K562 (cell line): ENCODE data around the gene FAM120B. TPM values are rescaled to one million over a fixed set of nuclear protein-coding genes. Genes with fewer than 3 reads are reported as not detected.

ENCODE experiments used
- ATAC-seq: fragments of 200-7000 bp; cut with Tn5 transposase; 3 replicates; pipeline ENCODE4 v1.9.1; 2020; ENCODE audit warnings: moderate library complexity
- BruUV-seq: library from RNA; stranded (reverse); fragments of 400-500 nt; replicated peaks from 2 replicates; lab custom pipeline; 2021; lab: Mats Ljungman, UMichigan
- CTCF ChIA-PET: fragments of 300-600 bp; formaldehyde crosslinking; extraction: SDS; loops from one replicate; lab custom pipeline; 2021; ENCODE audit warnings: low intra/inter-chr PET ratio; lab: Yijun Ruan, JAX
- POLR2A ChIA-PET: fragments of 300-600, 350-650 bp; sonication (Branson Sonifier 250); formaldehyde crosslinking; extraction: SDS; loops from one replicate; lab custom pipeline; 2021; ENCODE audit warnings: antibody characterized with exemption, inconsistent platforms; lab: Yijun Ruan, JAX
- DNase-seq, 4 experiments: peaks; one replicate each; pipeline versions ENCODE4 v3.0.0 to v3.0.0-alpha.2; 2011 to 2018; ENCODE audit warnings: low spot score in 3 of 4, mixed read lengths in 3 of 4; ENCODE audit errors: extremely low read depth in 1 of 4
- FAIRE-seq: peaks from 2 replicates; lab custom pipeline; 2011; peaks lifted over from hg19 to GRCh38; lab: Jason Lieb, UNC
- H2AFZ ChIP-seq: 2 replicates; pipeline ENCODE4 v1.6.0; 2011; ENCODE audit warnings: low read depth, low read length, control low read depth, inconsistent platforms
- H3K27ac ChIP-seq: fragments of 200-600 bp; 3 replicates; pipeline ENCODE4 v1.8.0; 2011; ENCODE audit warnings: low read depth, mild to moderate bottlenecking, control low read depth, inconsistent platforms, low read length, moderate library complexity, mixed read lengths; ENCODE audit errors: extremely low read depth
- H3K27me3 ChIP-seq, 2 experiments: fragments of 300-600 bp in 1 of 2; 2 replicates in 1 of 2; 3 replicates in 1 of 2; pipeline versions ENCODE4 v1.6.0 to v1.8.0; 2011; ENCODE audit warnings: inconsistent platforms in 2 of 2, low read length in 2 of 2, mild to moderate bottlenecking in 1 of 2, mixed read lengths in 1 of 2, moderate library complexity in 1 of 2; ENCODE audit not compliant: control insufficient read depth in 2 of 2, insufficient read depth in 2 of 2
- H3K36me3 ChIP-seq: fragments of 300-600 bp; 3 replicates; pipeline ENCODE4 v1.8.0; 2011; ENCODE audit warnings: mild to moderate bottlenecking, low read length, inconsistent platforms; ENCODE audit not compliant: control insufficient read depth, insufficient read depth
- H3K4me1 ChIP-seq, 2 experiments: fragments of 200-600 bp in 1 of 2; replicated peaks in 1 of 2; 2 replicates in 1 of 2; 3 replicates in 1 of 2; pipeline versions ENCODE4 v1.5.1 to v1.8.0; 2011; ENCODE audit warnings: inconsistent platforms in 2 of 2, low read length in 2 of 2, mild to moderate bottlenecking in 1 of 2, mixed read lengths in 1 of 2, moderate library complexity in 1 of 2; ENCODE audit not compliant: control insufficient read depth in 2 of 2, insufficient read depth in 2 of 2
- H3K4me2 ChIP-seq: 2 replicates; pipeline ENCODE4 v1.6.1; 2011; ENCODE audit warnings: low read length, control low read depth, inconsistent platforms, mixed read lengths; ENCODE audit not compliant: insufficient read depth
- H3K4me3 ChIP-seq: fragments of 200-600 bp; sonication (generic), shearing (Covaris generic); 2 replicates; pipeline ENCODE4 v1.5.1; 2016; ENCODE audit warnings: control low read depth, inconsistent platforms
- H3K79me2 ChIP-seq: fragments of 200-600 bp; 3 replicates; pipeline ENCODE4 v1.8.0; 2011; ENCODE audit warnings: low read length, inconsistent platforms; ENCODE audit not compliant: control insufficient read depth, insufficient read depth
- H3K9ac ChIP-seq, 2 experiments: 2 replicates each; pipeline versions ENCODE4 v1.6.0 to v1.6.1; 2011; ENCODE audit warnings: low read depth in 2 of 2, low read length in 2 of 2, control low read depth in 1 of 2, inconsistent platforms in 1 of 2, mild to moderate bottlenecking in 1 of 2, mixed read lengths in 1 of 2; ENCODE audit not compliant: insufficient read depth in 1 of 2
- H3K9me1 ChIP-seq: one replicate; pipeline ENCODE4 v1.6.0; 2011; ENCODE audit warnings: inconsistent platforms, mild to moderate bottlenecking, low read length, moderate library complexity; ENCODE audit not compliant: control insufficient read depth, insufficient read depth
- H3K9me3 ChIP-seq: replicated peaks from 2 replicates; pipeline ENCODE4 v1.5.1; 2011; ENCODE audit warnings: low read depth, low read length, inconsistent platforms; ENCODE audit not compliant: control insufficient read depth, insufficient read depth
- H4K20me1 ChIP-seq: replicated peaks from 2 replicates; pipeline ENCODE4 v1.6.1; 2011; ENCODE audit warnings: low read length, inconsistent platforms, mixed read lengths; ENCODE audit not compliant: control insufficient read depth, insufficient read depth
- L3MBTL2 ChIP-seq: fragments of 450-650 bp; IDR thresholded peaks from 2 replicates; pipeline ENCODE4 v1.6.1; 2016; ENCODE audit warnings: mild to moderate bottlenecking, moderate library complexity
- NFIC ChIP-seq: fragments of 450-650 bp; IDR thresholded peaks from 2 replicates; pipeline ENCODE4 v1.6.1; 2017; ENCODE audit warnings: mild to moderate bottlenecking, inconsistent platforms
- SMAD2 ChIP-seq: fragments of 150-350 bp; IDR thresholded peaks from 2 replicates; pipeline ENCODE4 v1.6.1; 2014; ENCODE audit warnings: low read depth, mild to moderate bottlenecking, low read length
- THRAP3 ChIP-seq: fragments of 450-650 bp; IDR thresholded peaks from 2 replicates; pipeline ENCODE4 v1.6.1; 2016; ENCODE audit warnings: mild to moderate bottlenecking, inconsistent platforms, borderline replicate concordance
- ZFPM2 ChIP-seq: fragments of 250-450 bp; sonication (Bioruptor Pico); IDR thresholded peaks from 2 replicates; pipeline ENCODE4 v1.5.1; 2022; ENCODE audit warnings: mild to moderate bottlenecking
- WGBS: fragments of 100-300 bp; shearing (Covaris generic); methylation state at CpG from one replicate; pipeline ENCODE4 v1.1.6; 2016; ENCODE audit warnings: low coverage, mixed read lengths; ENCODE audit not compliant: insufficient coverage; ENCODE audit errors: missing lambda C conversion rate; 5-methylcytosine and 5-hydroxymethylcytosine counted together
- in situ Hi-C: fragments of 300-500 bp; cut with MboI; formaldehyde crosslinking; loops from 4 replicates; pipeline ENCODE4 v1.15.0; 2018; ENCODE audit warnings: inconsistent platforms, mixed read lengths
- intact Hi-C: fragments of 100-400 bp; cut with micrococcal nuclease; formaldehyde crosslinking; loops from 2 replicates; pipeline ENCODE4 v1.14.2; 2022
- polyA plus RNA-seq, 8 experiments: library from polyadenylated mRNA; depleted of rRNA in 4 of 8; stranded (reverse) in 5 of 8; unstranded in 3 of 8; fragments of >200 nt; fragmentation: Nextera tagmentation in 2 of 8; fragmentation: Illumina TruSeq in 1 of 8; extraction: Ambion mirVana in 2 of 8; extraction: Trizol in 1 of 8; gene quantifications; 2 replicates each; pipeline versions ENCODE4 v1.2.1 to v1.2.3, GENCODE V29; 2011 to 2014; ENCODE audit warnings: inconsistent platforms in 1 of 8, missing spikeins in 1 of 8
- total RNA-seq, 7 experiments: library from RNA; depleted of rRNA in 6 of 7; stranded (reverse); fragments of >200 nt in 6 of 7; fragmentation: Illumina TruSeq in 2 of 7; extraction: Trizol in 2 of 7; gene quantifications; 2 replicates each; pipeline versions ENCODE4 v1.2.1 to v1.2.3, GENCODE V29; 2011 to 2021; ENCODE audit warnings: low replicate concordance in 1 of 7
- TF ChIP-seq, protein P1 (sequence below): fragments of 450-650 bp; IDR thresholded peaks from 2 replicates; pipeline ENCODE4 v1.6.1; 2016; ENCODE audit warnings: mild to moderate bottlenecking, moderate library complexity
- TF ChIP-seq, protein P2 (sequence below): fragments of 450-650 bp; formaldehyde crosslinking; IDR thresholded peaks from 2 replicates; pipeline ENCODE4 v1.4.0; 2020; ENCODE audit warnings: mild to moderate bottlenecking, moderate library complexity

FAM120B gene
- total and polyA plus RNA-seq, 9 of the 15 experiments (the other 6 are each of a cell fraction or from before 2014, with no cell fraction given) = 3.5 to 22.6 (median 14.7) TPM

DNA sequence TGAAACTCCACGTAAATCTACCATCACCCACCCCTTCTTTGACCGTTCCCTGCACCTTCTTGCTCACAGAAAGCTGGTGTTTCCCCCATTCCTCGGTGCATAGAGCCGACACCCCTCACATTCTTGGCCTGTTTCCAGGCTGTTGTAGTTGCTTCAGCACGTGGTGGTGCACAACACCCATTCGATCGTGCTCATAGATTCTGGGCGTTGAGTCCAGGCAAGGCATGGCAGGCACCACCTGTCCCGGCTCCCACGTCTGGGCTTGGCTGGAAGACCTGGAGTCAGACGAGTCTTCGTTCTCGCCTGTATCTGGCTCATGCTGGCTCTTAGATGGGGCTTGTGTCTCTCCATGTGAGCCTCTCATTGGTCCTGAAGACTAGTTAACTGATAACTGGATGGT lies 100.6 kb downstream of the FAM120B start:
- FAIRE-seq = no peak
- Histone ChIP-seq H3K4me1 (no peaks in the 10 kb centered on the region), H3K27me3 (no peaks in the 10 kb centered on the region; a peak in 1 of 5 replicates), H2AFZ (no peak overlapping the region), H3K4me2 (no peak overlapping the region), H3K9ac (no peak overlapping the region), H3K36me3 (peaks cover 23% of the 10 kb centered on the region; the same call in 2 of the 3 replicates), H3K27ac (no peak overlapping the region), H3K4me3 (no peak overlapping the region), H4K20me1 (no peaks in the 10 kb centered on the region), H3K9me1 (no peaks in the 10 kb centered on the region), H3K79me2 (no peaks in the 10 kb centered on the region), H3K9me3 (no peaks in the 10 kb centered on the region)
- BruUV-seq = no TSS peak
- ChIA-PET POLR2A (no interaction called here), CTCF (no interaction called here)
- WGBS = 35% methylated on average over 11 of the region's 13 CpGs
- no peak; the same call in 2 of the 3 replicates for ATAC-seq
- no peak for DNase-seq
- intact Hi-C loops = no loop called here
- in situ Hi-C loops = no loop called here
- TF ChIP-seq, protein P1, sequence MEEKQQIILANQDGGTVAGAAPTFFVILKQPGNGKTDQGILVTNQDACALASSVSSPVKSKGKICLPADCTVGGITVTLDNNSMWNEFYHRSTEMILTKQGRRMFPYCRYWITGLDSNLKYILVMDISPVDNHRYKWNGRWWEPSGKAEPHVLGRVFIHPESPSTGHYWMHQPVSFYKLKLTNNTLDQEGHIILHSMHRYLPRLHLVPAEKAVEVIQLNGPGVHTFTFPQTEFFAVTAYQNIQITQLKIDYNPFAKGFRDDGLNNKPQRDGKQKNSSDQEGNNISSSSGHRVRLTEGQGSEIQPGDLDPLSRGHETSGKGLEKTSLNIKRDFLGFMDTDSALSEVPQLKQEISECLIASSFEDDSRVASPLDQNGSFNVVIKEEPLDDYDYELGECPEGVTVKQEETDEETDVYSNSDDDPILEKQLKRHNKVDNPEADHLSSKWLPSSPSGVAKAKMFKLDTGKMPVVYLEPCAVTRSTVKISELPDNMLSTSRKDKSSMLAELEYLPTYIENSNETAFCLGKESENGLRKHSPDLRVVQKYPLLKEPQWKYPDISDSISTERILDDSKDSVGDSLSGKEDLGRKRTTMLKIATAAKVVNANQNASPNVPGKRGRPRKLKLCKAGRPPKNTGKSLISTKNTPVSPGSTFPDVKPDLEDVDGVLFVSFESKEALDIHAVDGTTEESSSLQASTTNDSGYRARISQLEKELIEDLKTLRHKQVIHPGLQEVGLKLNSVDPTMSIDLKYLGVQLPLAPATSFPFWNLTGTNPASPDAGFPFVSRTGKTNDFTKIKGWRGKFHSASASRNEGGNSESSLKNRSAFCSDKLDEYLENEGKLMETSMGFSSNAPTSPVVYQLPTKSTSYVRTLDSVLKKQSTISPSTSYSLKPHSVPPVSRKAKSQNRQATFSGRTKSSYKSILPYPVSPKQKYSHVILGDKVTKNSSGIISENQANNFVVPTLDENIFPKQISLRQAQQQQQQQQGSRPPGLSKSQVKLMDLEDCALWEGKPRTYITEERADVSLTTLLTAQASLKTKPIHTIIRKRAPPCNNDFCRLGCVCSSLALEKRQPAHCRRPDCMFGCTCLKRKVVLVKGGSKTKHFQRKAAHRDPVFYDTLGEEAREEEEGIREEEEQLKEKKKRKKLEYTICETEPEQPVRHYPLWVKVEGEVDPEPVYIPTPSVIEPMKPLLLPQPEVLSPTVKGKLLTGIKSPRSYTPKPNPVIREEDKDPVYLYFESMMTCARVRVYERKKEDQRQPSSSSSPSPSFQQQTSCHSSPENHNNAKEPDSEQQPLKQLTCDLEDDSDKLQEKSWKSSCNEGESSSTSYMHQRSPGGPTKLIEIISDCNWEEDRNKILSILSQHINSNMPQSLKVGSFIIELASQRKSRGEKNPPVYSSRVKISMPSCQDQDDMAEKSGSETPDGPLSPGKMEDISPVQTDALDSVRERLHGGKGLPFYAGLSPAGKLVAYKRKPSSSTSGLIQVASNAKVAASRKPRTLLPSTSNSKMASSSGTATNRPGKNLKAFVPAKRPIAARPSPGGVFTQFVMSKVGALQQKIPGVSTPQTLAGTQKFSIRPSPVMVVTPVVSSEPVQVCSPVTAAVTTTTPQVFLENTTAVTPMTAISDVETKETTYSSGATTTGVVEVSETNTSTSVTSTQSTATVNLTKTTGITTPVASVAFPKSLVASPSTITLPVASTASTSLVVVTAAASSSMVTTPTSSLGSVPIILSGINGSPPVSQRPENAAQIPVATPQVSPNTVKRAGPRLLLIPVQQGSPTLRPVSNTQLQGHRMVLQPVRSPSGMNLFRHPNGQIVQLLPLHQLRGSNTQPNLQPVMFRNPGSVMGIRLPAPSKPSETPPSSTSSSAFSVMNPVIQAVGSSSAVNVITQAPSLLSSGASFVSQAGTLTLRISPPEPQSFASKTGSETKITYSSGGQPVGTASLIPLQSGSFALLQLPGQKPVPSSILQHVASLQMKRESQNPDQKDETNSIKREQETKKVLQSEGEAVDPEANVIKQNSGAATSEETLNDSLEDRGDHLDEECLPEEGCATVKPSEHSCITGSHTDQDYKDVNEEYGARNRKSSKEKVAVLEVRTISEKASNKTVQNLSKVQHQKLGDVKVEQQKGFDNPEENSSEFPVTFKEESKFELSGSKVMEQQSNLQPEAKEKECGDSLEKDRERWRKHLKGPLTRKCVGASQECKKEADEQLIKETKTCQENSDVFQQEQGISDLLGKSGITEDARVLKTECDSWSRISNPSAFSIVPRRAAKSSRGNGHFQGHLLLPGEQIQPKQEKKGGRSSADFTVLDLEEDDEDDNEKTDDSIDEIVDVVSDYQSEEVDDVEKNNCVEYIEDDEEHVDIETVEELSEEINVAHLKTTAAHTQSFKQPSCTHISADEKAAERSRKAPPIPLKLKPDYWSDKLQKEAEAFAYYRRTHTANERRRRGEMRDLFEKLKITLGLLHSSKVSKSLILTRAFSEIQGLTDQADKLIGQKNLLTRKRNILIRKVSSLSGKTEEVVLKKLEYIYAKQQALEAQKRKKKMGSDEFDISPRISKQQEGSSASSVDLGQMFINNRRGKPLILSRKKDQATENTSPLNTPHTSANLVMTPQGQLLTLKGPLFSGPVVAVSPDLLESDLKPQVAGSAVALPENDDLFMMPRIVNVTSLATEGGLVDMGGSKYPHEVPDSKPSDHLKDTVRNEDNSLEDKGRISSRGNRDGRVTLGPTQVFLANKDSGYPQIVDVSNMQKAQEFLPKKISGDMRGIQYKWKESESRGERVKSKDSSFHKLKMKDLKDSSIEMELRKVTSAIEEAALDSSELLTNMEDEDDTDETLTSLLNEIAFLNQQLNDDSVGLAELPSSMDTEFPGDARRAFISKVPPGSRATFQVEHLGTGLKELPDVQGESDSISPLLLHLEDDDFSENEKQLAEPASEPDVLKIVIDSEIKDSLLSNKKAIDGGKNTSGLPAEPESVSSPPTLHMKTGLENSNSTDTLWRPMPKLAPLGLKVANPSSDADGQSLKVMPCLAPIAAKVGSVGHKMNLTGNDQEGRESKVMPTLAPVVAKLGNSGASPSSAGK = peak; percentile 55
- peak; percentile 17; the same call in 1 of the 2 replicates for TF ChIP-seq L3MBTL2
- no peak for TF ChIP-seq THRAP3
- peak; percentile 61 for TF ChIP-seq NFIC
- TF ChIP-seq, protein P2, sequence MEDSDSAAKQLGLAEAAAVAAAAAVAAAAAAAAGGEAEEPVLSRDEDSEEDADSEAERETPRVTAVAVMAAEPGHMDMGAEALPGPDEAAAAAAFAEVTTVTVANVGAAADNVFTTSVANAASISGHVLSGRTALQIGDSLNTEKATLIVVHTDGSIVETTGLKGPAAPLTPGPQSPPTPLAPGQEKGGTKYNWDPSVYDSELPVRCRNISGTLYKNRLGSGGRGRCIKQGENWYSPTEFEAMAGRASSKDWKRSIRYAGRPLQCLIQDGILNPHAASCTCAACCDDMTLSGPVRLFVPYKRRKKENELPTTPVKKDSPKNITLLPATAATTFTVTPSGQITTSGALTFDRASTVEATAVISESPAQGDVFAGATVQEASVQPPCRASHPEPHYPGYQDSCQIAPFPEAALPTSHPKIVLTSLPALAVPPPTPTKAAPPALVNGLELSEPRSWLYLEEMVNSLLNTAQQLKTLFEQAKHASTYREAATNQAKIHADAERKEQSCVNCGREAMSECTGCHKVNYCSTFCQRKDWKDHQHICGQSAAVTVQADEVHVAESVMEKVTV (CRISPR knock-in tag) = no peak
- TF ChIP-seq SMAD2 = no peak
- TF ChIP-seq ZFPM2 (CRISPR knock-in tag) = no peak
